Measurements from ENCODE around the gene LCK.

The LCK gene
- total RNA-seq, result 277 to 393 reads per million in 2 donors

GRCh38 chr1:32250893-32251716 lies at the start of gene LCK:
Gene LCK (plus strand): TSS chr1:32251265. CDS start chr1:32274330, 23,065 bp downstream.
- DNase-seq, result peak in 4 of 5 experiments; percentile 50 to 90 (median 56)

GRCh38 chr1:32204943-32205361 lies 46.1 kb upstream of the LCK start:
- DNase-seq, result no peak

- DNase-seq, result peak; percentile 72 to 88 (median 80)
These were observed 45.4 kb upstream of the LCK start, which contains the start of gene IQCC for GRCh38 chr1:32205401-32206370. Gene IQCC (plus strand): TSS chr1:32205671. CDS start chr1:32205682, 11 bp downstream.

- no peak for DNase-seq
These were observed 42.6 kb upstream of the LCK start for GRCh38 chr1:32208469-32208868.

GRCh38 chr1:32208891-32209328 lies 42.2 kb upstream of the LCK start, which contains the start of gene DCDC2B:
Gene DCDC2B (plus strand): TSS chr1:32209089. CDS start chr1:32209094, 5 bp downstream.
- DNase-seq, result no peak

GRCh38 chr1:32215629-32216480 lies 35.2 kb upstream of the LCK start:
- DNase-seq, result peak in 4 of 5 experiments; percentile 16 to 68 (median 44)

DNA sequence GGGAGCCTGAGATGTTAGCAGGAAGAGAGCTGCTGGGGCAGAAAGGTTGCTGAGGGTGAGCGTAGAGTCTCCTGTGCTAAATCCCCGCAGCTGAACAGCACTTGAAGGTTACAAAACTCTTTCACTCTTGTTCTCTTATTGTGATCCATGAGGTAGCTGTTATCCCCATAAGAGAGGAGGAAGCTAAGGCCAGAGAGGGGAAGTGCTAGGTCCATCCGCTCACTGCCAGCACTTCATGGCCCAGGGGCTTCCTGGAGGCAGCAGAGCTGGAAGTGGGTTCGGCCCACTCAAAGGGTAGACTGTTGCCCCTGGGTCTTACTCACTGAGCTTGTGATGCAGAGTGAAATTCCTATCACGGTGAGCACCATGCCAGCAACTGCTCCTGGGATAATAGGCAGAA lies 34.5 kb upstream of the LCK start:
- no peak for DNase-seq

DNA sequence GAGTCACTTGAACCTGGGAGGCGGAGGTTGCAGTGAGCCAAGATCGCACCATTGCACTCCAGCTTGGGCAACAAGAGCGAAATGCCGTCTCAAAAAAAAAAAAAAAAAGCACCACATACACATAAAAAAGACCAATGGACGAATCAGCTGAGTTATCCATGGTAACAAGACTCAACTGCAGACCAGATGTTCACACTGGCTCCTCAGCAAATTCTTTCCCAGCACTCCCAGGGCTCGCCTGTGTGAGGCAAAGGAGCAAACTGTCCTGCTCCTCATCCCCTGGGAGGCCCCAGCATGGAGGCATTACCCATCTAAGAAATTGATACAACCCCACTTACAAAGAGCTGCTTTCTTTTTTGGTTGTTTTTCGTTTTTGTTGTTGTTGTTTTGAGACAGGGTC lies 32.0 kb upstream of the LCK start:
- no peak for DNase-seq

- DNase-seq, result no peak
These were observed 30.1 kb upstream of the LCK start for GRCh38 chr1:32220746-32221580.

- DNase-seq, result no peak
These were observed 29.5 kb upstream of the LCK start for GRCh38 chr1:32221581-32221979.

DNA sequence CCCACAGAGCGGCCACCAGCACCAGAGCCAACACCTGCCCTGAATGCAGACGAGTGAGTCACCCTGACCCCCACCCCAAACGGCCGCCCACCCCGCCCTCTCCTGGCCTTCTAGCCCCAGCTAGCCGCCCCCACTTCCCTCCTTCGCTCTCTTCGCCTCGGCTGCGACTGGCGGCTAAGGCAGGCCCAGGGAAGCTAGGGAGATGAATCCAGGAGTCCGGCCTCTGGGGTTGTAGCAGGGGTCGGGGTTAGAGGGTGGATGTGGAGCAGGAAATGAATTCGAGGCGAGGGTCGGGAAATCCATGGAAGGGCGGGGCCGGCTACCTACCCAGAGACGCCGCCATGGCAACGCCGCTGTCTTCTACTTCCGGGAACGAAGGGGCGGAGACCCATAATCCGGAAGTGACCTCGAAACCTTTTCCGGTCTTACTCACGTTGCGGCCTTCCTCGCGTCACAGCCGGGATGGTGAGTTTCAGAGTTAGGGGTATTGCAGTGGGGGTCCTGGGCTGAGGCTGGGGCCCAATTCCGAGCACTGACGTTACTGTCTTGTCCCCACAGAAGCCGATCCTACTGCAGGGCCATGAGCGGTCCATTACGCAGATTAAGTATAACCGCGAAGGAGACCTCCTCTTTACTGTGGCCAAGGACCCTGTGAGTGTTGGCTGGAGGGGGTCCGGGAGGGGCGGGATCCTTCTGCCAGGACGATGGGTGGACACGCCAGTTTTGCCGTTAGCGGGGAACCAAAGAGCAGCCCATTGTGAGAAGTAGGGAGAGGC lies 28.9 kb upstream of the LCK start, which contains the start of the genes EIF3I and TMEM234:
EIF3I (plus strand) TSS at position 428 of the 776 bp plus-strand sequence; CDS start at position 463, 35 bp downstream.
TMEM234 (minus strand) TSS at position 374 of the 776 bp plus-strand sequence; CDS start at position 343, 31 bp downstream.
- peak; percentile 68 to 93 (median 84) for DNase-seq

DNA sequence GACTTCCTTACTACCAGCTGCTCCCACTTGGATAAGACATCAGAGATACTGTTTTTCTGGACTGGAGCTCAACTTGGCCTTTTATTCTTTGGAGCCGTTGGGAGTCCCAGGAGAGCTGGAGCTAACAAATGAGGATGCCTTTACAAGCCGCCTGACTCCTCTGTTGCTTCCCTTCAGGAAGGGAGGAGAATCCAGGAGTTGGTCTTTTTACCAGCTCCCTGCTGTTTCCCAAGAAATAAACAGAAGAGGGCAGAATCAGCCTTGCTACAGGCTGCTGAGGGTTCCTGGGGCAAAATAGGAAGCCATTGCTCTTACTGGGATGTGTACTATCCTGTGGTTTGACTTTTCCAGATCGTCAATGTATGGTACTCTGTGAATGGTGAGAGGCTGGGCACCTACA lies 27.4 kb upstream of the LCK start:
- DNase-seq, result no peak

DNA sequence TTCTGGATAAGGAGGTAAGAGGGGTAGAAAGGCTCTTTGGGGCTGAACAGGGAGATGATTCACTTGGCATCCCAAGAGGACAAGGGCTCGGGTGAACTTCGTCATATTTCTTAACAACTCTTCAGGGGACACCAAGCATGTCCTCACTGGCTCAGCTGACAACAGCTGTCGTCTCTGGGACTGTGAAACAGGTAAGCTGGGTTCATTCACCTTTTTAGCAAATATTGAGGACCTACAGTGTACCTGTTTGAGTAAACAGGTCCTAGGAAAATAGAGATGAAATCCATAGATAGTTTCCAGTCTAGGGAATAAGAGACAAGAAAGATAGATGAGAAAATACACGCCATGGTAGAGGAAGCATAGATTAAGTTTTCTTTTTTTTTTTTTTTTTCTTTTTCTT lies 26.8 kb upstream of the LCK start:
- no peak for DNase-seq

- no peak for DNase-seq
These were observed 22.3 kb upstream of the LCK start for GRCh38 chr1:32228771-32229170.

GRCh38 chr1:32231843-32232432 lies 19.1 kb upstream of the LCK start:
- no peak for DNase-seq

- no peak for DNase-seq
These were observed 18.3 kb upstream of the LCK start for GRCh38 chr1:32232558-32233304.

DNA sequence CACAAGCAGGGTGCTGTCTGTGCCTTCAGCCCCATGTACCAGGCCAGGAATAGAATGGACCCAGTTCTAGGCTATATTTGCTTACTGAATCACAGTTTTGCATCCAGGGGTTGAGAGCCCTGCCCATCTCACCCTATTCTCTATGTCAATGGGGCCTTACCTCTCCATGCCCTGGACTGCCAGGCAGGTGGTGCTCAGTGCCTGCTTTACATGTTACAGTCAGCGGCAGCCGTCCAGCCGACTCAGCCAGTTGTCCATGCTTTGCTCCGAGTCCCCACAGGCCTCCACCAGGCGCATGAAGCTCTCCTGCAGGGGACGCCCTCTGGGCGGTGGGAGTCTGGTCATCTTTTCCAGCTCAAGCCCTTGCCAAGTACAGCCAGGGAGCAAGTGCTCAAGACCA lies 16.3 kb upstream of the LCK start:
- no peak for DNase-seq

DNA sequence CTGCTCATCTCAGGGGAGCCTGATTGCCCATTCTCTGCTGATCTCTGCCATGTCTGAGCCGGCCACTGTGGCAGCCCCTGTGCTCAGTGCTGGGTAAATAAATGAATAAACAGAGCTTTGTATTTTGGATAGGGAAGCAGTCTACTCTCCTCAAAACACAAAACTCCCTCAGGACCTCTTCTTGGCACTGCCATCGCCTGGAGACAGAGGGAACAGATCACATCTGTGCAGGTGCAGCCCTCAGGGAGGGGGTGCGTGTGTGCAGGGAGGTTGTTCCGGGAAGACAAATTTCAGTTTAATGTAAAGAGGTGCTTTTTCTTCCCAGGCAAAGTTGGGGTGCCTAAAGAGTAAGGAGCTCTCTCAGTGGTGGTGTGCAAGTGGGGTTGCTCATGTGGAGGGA lies 11.7 kb upstream of the LCK start:
- DNase-seq, result no peak

DNA sequence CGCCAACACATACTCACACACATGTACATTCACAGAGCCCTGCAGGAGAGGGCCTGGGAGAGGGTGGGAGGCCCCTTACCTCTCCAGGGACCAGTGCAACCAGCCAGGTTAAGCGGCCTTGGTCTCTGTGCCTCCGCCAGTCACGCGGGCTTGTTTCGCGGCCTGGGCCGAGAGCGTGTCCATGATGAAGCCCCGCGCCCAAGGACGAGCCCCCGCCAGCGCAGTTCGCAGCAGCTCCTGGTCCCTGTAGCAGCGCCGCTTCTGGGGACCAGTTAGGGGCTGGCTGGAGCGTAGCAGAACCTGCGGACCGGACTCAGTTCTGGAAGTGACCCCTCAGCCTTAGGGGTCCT lies 11.3 kb upstream of the LCK start:
- no peak for DNase-seq
